ENCODE results near the gene MX2.
"Not testable (repeated sequence)": the region's sequence is repeated elsewhere in the genome, so short reads cannot be mapped to it uniquely, and the experiment has no call there.

The MX2 gene

DNA sequence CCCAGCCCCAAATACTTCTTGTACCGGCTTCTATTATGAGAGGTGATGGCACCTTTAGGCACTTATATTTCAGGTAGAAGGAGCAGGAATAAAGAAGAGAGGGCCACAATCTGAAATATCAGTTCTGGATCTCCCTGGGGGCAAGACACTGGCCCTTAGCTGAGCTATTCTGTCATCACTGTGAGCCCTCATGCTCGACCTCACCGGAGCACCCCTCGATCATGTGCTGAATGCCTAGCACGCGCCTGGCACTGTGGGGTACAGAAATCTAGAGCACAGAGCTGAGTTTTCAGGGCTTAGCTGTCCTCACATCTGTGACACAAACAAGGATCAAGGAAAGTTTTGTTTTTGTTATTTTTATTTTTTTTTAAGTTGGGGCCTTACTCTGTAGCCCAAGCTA is 56.6 kb downstream of the MX2 start:
- DNase-seq (ENCODE audit: low spot score), result no peak

DNA sequence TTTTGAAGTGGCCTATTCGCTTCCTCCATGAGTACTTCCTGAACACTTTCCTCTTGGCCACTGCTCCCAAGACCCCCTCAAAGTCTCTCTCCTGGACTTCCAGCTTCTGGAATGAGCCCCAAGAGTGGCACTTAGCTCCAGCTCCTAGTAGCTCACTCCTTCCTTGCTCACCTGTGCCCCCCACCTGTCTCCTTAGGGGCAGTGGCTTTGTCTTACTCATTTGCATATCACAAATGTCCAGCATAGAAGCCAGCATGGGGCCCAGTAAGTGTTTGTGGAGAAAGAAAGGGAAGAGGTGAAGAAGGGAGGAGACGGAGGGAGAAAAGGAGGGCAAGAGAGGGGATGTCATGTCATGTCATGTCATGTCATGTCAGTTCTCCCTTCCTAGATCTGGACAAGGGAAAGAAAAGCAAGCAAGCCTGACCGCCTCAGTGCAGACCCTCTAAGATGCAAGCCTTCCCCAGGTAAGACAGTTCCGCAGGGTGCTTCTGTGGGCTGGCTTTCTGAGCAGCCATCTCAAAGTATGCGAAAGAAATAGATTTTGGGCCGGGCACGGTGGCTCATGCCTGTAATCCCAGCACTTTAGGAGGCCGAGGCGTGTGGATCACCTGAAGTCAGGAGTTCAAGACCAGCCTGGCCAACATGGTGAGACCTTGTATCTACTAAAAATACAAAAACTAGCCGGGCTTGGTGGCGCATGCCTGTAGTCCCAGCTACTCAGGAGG is 57.3 kb downstream of the MX2 start:
- no peak for DNase-seq (ENCODE audit: low spot score)

DNA sequence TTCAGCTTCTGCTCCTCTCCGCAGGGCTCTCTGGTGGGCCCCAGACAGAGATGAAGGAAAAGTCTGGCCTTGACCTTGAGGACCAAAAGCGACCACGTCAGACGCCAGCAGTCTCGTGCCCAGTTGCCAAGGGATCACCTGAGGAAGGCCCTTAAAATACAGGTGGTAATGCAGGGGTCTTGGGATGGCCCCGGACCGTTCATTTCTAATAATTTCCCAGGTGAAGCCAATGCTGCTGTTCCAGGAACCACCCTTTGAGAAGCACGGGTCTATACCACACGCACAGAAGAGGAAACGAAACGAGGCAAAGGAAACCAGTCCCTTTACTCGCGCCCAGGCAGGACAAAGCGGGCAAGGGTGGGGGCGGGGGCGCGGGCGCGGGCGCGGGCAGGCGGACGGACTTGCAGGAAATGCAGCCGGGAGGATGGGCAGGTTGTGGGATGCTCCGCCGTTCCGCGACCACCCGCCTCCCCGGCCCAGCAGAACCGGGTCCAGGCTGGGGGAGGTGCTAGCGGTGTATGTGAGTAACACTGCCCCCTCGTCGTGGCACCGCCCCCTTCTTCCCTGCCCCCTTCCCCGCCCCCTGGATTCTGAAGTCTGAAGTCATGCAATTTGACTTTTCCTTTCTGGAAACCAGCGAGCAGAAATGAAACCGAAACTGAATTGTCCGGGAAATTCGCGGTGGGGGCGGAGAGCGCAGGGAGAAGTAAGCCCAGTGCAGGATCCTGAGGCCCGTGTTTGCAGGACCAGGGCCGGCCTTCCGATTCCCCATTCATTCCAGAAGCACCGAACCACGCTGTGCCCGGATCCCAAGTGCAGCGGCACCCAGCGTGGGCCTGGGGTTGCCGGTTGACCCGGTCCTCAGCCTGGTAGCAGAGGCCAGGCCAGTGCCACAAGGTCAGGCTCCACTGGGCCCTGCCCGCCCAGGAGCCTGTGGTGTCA is 58.4 kb downstream of the MX2 start:
- peak; percentile 65 for DNase-seq (ENCODE audit: low spot score)

DNA sequence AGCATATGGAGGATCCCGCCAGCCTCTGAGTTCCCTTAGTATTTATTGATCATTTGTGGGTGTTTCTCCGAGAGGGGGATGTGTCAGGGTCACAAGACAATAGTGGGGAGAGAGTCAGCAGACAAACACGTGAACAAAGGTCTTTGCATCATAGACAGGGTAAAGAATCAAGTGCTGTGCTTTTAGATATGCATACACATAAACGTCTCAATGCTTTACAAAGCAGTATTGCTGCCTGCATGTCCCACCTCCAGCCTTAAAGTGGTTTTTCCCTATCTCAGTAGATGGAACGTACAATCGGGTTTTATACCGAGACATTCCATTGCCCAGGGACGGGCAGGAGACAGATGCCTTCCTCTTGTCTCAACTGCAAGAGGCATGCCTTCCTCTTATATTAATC is 59.2 kb downstream of the MX2 start:
- DNase-seq (ENCODE audit: low spot score), result not testable (repeated sequence)

DNA sequence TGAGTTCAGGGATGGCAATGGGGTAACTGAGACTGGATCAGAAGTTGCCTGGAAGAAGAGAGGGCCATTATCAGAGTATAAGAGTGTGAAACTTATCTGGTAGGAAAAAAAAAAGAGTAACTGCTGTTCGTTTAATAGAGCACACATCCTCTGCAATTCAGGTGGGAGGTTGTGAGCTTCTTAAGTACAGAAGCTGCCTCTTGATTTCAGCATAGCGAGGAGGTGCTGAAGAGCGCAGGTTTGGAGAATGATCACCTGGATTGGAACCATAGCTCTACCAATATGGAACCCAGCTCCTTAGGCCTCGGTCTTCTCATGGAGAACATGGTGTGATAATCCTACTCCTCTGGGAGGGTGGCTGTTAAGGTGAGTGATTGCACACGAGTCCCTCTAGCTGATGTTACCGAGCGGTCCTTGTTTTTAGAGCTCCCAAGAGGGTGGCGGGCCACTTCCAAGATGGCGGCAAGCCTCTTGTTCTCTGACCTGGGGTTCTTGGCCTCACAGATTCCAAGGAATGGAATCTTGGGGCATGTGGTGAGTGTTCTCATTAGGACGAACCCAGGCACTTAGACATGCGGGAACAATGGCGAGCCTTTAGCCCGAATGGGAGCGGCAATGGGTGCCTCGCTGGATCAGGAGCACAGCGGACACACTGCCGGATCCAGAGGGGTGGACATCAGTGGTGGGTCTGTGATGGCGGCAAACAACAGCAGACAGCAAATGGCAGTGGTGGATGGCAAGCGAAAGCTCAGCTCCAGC is 60.9 kb downstream of the MX2 start:
- no peak for DNase-seq (ENCODE audit: low spot score)

DNA sequence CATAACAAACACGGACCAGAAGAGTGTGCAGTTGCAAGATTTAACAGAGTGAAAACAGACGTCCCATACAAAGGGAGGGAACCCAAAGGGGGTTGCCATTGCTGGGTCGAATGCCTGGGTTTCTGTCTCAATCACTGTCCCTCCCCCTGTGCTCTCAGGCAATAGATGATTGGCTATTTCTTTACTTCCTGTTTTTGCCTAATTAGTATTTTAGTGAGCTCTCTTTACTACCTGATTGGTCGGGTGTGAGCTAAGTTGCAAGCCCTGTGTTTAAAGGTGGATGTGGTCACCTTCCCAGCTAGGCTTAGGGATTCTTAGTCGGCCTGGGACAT is 61.4 kb downstream of the MX2 start:
- not testable (repeated sequence) for DNase-seq (ENCODE audit: low spot score)

DNA sequence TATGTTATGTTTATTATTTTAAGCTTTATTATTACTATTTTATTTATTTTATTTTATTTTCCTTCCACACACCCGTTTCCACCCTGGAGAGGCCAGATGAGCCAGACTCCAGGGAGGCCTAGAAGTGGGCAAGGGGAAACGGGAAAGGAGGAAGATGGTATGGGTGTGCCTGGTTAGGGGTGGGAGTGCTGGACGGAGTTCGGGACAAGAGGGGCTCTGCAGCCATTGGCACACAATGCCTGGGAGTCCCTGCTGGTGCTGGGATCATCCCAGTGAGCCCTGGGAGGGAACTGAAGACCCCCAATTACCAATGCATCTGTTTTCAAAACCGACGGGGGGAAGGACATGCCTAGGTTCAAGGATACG is 63.7 kb downstream of the MX2 start:
- DNase-seq (ENCODE audit: low spot score), result no peak

DNA sequence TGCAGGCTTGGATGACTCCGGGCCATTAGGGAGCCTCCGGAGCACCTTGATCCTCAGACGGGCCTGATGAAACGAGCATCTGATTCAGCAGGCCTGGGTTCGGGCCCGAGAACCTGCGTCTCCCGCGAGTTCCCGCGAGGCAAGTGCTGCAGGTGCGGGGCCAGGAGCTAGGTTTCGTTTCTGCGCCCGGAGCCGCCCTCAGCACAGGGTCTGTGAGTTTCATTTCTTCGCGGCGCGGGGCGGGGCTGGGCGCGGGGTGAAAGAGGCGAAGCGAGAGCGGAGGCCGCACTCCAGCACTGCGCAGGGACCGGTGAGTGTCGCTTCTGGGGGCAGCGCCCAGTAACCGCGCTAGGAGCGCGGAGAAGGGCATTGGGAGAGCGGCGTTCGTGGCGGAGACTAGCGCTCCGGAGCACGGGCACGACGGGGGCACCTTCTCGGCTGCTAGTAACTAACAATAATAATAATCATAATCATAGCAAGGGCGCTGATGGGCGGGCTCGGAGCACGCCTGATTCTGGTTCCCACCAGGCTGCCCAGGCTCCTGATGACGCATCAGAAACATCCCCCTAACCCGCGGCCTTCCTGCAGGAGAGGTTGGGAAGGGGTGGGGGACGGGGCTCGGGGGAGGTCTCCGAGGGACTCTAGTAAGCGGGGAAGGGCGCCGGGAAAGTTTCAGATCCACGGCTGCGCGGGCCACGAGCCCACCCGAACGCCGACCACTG is 64.3 kb downstream of the MX2 start, which contains the start of gene MX1:
MX1 (plus strand) TSS at position 286 of the 722 bp plus-strand sequence. CDS start 5,832 bp downstream, outside the sequence.
- DNase-seq (ENCODE audit: low spot score), result peak; percentile 63

DNA sequence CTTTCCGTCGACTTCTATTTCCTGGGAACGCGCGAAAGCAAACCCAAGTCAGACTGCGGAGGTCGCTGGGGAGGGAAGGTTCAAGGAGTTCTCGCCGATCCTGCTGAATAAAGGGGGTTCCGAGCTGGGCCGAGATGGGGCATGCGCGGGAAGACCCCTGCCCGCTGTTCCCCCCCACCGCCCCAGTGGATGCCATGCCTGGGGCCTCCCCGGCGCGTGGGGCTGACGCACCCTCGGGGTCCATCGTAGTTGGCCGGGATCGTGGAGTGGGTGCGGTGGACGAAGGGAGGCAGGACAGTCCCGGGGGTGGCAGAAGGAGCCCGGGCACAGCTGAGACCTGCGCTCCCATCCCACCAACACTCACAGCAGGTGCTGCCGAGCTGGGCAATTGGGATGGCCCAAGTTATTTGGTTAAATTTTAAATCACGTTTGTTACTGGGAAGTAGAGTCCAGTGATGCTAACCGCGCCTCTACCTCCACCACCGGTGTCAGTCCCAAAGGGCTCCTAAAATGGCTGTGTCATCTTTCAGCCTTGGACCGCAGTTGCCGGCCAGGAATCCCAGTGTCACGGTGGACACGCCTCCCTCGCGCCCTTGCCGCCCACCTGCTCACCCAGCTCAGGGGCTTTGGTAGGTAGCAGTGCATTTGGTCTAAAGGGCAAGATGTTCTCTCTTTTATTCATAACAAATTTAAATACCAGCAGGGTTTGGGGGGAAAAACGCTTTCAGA is 65.0 kb downstream of the MX2 start:
- no peak for DNase-seq (ENCODE audit: low spot score)

DNA sequence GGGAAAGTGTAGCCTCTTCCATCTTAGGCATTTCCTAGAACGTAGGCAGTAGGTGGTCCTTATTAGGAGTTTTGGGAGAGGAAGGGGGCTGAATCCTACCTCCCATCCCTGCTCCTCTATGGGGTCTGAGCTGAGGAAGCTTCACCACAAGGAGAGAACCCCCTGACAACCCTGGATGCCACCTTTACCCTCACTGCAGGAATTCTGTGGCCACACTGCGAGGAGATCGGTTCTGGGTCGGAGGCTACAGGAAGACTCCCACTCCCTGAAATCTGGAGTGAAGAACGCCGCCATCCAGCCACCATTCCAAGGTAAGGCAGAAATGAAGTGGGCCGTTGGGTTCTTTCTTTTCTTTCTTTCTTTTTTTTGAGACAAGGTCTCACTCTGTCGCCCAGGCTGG is 65.7 kb downstream of the MX2 start:
- DNase-seq (ENCODE audit: low spot score), result no peak

DNA sequence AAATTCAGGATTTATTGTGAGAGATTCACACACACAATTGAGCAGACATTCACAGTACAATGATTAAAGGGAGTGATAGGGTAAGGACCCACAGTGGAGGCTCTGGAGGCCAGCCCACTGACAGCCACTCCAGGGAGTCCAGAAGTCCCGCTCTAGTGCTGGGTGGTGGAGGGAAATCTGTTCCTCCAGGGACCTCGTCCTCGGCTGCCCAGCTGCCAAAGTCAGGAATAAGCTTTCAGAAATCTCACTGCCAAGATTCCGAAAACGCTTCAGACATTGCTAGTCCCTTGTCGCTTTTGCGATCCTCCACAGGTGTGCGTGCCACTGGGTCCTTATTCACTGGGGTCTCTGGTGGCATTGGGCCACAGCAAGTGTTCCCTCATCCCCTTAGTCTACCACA is 66.5 kb downstream of the MX2 start:
- DNase-seq (ENCODE audit: low spot score), result no peak

DNA sequence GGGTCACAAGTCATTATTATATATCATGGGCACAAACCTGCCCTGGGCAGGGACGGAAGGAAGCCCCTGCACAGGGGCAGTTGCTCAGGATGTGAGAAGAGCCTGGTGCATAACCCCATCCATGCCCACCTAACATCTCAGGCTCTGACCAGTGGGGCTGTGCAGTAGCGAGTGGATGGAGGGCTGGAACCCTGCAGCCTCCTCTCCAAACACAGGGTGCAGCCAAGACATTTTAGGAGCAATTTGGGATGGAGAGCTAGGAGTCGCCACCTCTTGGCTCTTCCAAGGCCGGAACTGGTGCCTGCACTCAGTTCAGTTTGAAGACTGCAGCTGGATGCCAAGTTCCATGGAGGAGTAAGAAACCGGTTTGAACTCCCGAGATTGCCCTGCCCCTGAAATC is 67.0 kb downstream of the MX2 start:
- no peak for DNase-seq (ENCODE audit: low spot score)

DNA sequence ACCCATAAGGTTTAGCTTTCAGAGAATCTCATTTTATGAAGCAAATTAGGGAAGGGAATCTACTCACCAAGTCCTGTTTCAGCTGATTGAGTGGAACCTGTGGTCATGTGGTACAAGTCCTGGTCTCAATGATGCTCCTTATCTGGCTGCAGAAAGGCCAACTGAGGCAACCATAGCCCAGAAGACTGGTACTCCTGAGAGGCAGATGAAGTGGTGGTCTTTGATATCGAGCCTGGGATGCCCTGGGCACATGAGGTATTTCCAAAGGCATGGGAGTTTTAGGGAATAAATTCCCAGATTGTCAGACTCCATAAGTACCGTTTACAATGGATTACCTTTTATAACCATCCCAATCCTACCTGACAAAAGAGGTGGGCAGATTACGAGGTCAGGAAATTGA is 67.5 kb downstream of the MX2 start:
- no peak for DNase-seq (ENCODE audit: low spot score)

DNA sequence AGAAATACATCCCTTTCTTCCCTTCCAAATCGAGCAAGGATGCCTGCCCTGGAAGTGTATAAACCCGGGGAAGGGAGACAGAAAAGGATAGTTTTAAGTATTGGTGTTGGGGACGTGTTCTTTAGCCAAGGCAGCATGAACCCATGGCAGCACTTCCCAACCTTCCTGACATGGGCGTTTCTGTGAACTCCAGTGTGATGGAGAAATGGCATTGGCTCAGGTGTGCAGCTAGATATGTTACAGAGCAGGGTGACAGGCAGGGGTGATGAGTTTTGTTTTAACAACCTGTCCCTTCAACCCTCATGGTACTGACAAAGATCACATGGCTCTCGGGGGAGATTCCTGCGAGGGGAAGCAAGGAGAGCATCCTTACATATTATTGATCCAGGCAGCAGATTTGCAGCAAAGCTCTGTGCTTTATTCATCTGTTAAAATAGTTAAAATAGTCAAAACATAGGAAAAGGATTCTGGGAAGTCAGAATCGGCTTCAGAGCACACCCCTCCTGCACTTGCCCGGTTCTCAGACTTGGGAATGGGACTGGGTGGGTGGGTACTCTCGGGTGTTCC is 68.2 kb downstream of the MX2 start:
- no peak for DNase-seq (ENCODE audit: low spot score)

DNA sequence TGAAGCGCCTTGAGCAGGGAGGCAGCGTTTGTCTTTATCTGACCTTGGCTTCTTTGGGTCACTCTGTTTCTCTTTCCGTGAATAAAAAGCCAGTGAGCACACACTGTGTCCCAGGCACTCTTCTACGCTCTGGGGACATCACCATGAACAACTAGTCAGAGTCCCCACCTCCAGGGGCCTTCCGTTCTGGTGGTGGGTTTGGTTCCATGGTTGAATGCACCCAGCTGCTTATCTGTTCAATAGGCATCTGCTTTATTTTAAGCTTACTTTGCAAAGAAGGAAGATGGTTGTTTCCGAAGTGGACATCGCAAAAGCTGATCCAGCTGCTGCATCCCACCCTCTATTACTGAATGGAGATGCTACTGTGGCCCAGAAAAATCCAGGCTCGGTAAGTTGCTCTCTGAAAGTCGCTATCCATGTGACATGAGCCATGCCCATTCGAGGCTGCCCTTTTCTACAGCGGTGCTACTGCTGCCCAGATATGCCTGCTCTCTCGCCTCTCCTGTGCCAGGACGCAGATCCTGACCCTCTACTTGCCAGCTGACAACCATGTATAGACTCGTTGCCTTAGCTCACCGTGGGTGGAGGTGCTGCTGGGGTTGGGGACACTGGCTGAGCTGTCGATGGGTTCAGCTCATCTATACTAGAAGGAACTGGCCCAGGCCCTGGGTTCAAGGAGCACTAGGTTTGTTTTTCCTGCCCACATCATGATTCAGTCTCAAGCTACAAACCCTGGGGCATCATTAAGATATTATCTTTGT is 70.1 kb downstream of the MX2 start:
- no peak for DNase-seq (ENCODE audit: low spot score)

DNA sequence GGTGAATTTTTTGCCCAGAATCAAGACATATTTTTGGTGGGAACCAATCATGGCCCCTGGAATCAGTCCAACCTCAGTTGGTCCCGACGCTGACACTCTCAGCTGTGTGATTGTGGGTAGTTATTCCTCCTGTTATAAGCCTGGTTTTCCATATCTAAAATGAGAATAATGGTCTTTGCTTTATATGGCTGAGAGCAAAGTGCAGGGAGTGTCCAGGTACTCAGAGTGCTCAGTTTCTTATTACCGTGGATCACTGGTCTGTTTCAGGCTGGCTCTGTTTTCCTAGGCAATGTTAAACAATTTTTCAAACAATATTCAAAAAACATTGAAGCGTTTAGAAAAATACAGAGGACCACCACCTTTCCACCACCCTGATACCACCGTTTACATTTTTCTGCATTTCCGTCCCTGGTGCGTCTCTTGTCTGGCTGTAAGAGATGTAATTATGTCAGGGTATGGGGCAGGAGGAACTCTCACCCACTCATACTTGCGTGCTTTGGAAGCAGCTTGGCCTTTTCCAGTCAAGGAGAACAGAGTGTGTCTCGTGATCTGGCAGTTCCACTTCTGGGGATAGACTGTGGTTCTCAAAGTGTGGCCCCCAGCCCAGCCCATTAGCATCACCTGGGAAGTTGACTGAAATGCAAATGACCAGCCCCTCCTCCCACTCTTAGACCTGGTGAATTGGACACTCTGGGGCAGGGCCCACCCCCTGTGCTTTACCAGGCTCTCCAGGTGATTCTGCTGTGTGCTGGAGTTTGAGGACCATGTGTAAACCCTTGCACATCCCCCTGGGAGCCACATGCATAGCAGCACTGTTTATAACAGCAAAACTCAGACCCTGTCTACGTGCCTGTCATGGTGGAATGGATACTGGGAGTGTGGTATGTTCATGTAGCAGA is 71.0 kb downstream of the MX2 start:
- DNase-seq (ENCODE audit: low spot score), result no peak

DNA sequence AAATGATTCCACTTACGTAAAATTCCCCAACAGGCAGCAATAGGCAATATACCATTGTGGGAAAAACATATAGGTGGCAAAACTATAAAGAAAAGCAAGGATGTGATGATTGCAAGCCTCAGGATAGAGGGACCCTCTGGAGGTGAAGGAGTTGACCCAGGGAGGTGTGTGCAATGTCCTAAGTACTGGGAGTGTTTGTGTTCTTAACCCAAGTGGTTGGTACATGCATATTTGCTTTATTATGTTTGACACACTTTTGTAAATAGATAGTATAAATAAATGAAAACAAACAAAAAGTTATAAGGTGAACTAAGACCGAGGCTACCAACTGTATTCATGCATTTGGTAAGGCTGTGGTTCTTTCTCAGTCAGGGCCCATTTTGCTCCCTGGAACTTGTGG is 71.7 kb downstream of the MX2 start:
- no peak for DNase-seq (ENCODE audit: low spot score)

DNA sequence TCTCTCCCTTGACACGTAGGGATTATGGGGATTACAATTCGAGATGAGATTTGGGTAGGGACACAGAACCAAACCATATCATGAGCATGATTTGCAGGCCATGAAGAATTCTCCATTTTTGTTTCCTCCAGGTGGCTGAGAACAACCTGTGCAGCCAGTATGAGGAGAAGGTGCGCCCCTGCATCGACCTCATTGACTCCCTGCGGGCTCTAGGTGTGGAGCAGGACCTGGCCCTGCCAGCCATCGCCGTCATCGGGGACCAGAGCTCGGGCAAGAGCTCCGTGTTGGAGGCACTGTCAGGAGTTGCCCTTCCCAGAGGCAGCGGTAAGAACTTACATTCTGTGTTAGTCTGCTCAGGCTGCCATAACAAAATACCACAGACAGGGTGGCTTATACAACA is 73.9 kb downstream of the MX2 start:
- no peak for DNase-seq (ENCODE audit: low spot score)

DNA sequence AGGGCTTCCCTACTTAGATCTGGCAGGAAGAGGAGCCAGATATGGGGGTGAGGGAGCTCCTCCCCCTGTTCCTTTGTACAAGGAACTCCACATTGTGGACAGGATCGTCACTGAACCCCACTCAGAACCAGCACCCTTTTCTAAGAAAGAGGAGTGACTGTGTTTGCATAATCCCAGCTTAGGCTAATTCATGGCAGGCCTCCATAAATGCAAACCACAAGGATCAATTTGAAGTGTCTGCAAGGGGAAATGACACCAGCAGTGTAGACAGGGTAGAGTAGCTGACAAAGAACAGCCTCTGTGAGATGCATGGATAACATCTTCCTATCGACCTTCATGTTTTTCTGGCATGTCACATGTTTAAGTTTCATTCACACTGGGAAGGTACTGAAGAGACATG is 75.9 kb downstream of the MX2 start:
- no peak for DNase-seq (ENCODE audit: low spot score)
